ENCODE data around the gene USP11. TPM values are rescaled to one million over a fixed set of nuclear protein-coding genes. Genes with fewer than 3 reads are reported as not detected.
"Not testable (repeated sequence)": the region's sequence is repeated elsewhere in the genome, so short reads cannot be mapped to it uniquely, and the experiment has no call there.

USP11 gene
- polyA plus RNA-seq, 1 donor, result 57.6 TPM

DNA sequence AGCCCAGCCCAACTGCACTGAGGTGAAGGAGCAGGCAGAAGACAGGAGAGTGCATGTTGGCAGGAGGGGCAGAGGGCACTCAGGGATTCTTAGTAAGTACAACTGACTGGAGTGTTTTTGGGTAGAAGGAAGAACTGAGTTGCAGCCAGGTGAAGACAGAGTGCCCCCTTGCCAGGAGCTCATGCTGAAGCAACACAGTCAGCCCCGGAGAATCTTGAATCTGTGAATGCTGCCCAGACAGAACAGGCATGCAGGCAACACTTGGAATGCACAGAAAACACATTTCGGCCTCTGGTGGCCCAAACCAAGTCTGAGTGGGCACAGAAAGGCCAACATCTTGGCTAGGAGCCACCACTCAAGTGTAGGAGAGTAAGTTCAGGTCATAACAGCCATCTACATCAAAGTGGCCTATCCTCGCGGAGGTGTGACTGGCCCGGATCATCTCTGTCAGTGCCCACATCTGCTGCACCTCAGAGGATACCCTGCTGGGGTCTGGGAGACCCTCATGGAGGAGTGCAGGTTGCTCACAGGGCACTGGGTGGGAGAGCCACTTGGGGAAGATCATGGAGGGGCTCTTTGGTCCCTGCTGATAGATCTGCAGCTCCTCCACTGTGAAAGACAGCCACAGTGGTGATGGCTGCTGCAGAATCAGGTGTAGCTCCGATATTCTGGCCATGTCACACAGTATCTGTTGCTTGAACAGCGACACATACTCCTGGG, 40.4 kb downstream of the USP11 start:
- H3K4me1 ChIP-seq (ENCODE audit: control insufficient read depth, insufficient read depth, low read length), result no peaks in the 10 kb centered on the region
- H3K4me3 ChIP-seq (ENCODE audit: low read length), result no peak overlapping the region
- WGBS (ENCODE audit: insufficient coverage, low lambda C conversion rate), result no CpG with 5 or more reads among the region's 7 CpGs
- no peaks in the 10 kb centered on the region for H3K36me3 ChIP-seq (ENCODE audit: control insufficient read depth, insufficient read depth, low read length)
- H3K27ac ChIP-seq (ENCODE audit: low read length), result no peak overlapping the region
- DNase-seq, result no peak
- no peaks in the 10 kb centered on the region for H3K27me3 ChIP-seq (ENCODE audit: control insufficient read depth, insufficient read depth, low read length)
- no peaks in the 10 kb centered on the region for H3K9me3 ChIP-seq (ENCODE audit: control insufficient read depth, low read depth, low read length)

DNA sequence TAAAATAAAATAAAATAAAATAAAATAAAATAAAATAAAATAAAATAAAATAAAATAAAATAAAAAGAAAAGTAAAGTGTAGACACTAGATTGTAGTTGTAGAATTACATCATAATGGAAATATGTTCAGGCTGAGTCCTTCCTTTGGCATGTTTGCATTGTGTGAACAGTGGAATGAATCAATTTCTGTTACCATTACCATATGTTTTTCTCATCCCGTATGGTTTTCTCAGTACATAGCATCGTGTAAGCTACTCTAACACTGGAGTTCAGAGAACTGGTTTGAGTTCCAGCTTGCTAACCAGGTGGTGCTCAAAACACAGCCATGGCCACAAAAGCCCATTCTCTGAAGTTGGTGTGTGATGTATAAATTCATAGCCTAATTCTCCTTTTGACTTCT, 45.9 kb downstream of the USP11 start:
- no peaks in the 10 kb centered on the region for H3K4me1 ChIP-seq (ENCODE audit: control insufficient read depth, insufficient read depth, low read length)
- no peak overlapping the region for H3K27ac ChIP-seq (ENCODE audit: low read length)
- H3K9me3 ChIP-seq (ENCODE audit: control insufficient read depth, low read depth, low read length), result no peaks in the 10 kb centered on the region
- H3K4me3 ChIP-seq (ENCODE audit: low read length), result no peak overlapping the region
- no peak for DNase-seq
- no peaks in the 10 kb centered on the region for H3K36me3 ChIP-seq (ENCODE audit: control insufficient read depth, insufficient read depth, low read length)
- WGBS (ENCODE audit: insufficient coverage, low lambda C conversion rate), result no CpG with 5 or more reads among the region's 2 CpGs
- H3K27me3 ChIP-seq (ENCODE audit: control insufficient read depth, insufficient read depth, low read length), result no peaks in the 10 kb centered on the region

DNA sequence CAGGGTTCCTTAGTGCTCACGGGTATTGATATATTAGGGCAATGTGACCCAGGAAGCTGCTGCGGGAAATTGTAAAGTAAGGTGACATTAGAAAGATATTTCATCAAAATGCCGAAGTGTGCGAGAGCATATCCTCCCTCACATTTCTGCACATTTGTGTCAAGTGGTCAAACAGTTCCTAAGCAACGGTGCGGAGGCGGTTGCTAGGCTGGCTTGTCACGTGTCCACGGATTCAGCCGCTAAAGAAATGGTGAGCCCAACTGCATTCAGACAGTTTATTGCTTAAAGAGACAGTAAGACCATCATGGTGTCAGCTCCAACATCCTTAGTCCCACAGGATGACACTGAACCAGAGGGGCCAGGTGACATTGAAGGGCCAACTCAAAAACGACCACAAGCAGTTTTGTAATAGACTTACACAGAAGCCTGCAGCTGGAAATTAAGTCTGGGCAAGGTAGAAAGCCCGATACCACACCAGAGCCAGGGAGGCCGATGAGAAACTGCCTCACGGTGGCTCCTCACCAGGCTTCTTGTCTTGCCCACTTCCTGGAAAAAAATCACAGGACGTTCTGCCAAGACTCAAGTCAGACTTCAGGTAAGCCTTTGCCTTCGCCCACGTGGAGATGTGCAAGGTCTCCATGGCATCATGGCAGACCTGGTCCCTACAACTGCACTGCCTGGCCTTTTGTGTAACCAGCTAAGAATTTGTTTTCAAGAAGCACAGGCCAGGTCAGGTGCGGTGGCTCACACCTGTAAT, 50.4 kb downstream of the USP11 start:
- Histone ChIP-seq H3K4me3 (ENCODE audit: low read length) (no peak overlapping the region), H3K36me3 (ENCODE audit: control insufficient read depth, insufficient read depth, low read length) (no peaks in the 10 kb centered on the region), H3K27me3 (ENCODE audit: control insufficient read depth, insufficient read depth, low read length) (no peaks in the 10 kb centered on the region), H3K9me3 (ENCODE audit: control insufficient read depth, low read depth, low read length) (no peaks in the 10 kb centered on the region), H3K4me1 (ENCODE audit: control insufficient read depth, insufficient read depth, low read length) (peaks cover 6% of the 10 kb centered on the region), H3K27ac (ENCODE audit: low read length) (no peak overlapping the region)
- no CpG with 5 or more reads among the region's 18 CpGs for WGBS (ENCODE audit: insufficient coverage, low lambda C conversion rate)
- peak; percentile 7 to 19 for DNase-seq

DNA sequence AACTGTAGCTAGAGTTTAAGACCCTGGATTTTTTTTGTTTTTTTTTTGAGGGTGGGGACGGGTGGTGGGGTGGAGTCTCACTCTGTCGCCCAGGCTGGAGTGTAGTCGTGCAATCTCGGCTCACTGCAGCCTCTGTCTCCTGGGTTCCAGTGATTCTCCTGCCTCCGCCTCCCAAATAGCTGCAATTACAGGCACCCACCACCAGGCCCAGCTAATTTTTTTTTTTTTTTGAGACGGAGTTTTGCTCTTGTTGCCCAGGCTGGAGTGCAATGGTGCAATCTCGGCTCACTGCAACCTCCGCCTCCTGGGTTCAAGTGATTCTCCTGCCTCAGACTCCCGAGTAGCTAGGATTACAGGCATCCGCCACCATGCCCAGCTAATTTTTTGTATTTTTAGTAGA, 51.8 kb downstream of the USP11 start:
- DNase-seq; H3K4me3 ChIP-seq (ENCODE audit: low read length); H3K36me3 ChIP-seq (ENCODE audit: control insufficient read depth, insufficient read depth, low read length); H3K4me1 ChIP-seq (ENCODE audit: control insufficient read depth, insufficient read depth, low read length); H3K9me3 ChIP-seq (ENCODE audit: control insufficient read depth, low read depth, low read length); H3K27ac ChIP-seq (ENCODE audit: low read length); H3K27me3 ChIP-seq (ENCODE audit: control insufficient read depth, insufficient read depth, low read length): not testable (repeated sequence)
- no CpG with 5 or more reads among the region's 10 CpGs for WGBS (ENCODE audit: insufficient coverage, low lambda C conversion rate)

DNA sequence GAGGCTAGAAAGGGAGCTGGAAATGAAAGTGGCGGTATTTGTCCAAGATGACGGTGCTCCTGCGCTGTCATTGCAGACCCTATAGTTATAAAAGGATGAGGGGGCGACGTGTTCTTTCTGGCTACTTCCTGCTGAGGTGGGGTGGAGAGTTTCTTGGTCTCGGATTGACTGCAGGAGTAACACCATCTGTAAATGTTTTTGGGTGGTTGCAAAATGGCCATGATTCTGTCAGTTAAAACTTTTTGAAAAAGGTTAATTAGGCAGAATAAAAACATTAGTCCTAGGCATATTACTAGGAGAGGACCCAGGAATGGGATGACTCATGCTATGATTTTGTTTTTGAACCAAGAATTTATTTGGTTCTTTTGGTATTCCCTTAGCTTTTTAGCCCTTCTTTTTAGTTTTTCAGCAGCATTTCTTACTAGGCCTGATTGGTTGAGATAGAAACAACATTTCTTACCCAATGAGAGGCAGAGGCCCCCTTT, 53.1 kb downstream of the USP11 start:
- H3K4me3 ChIP-seq (ENCODE audit: low read length), result no peak overlapping the region
- no peaks in the 10 kb centered on the region for H3K9me3 ChIP-seq (ENCODE audit: control insufficient read depth, low read depth, low read length)
- peaks cover 6% of the 10 kb centered on the region for H3K4me1 ChIP-seq (ENCODE audit: control insufficient read depth, insufficient read depth, low read length)
- no peak overlapping the region for H3K27ac ChIP-seq (ENCODE audit: low read length)
- no peaks in the 10 kb centered on the region for H3K27me3 ChIP-seq (ENCODE audit: control insufficient read depth, insufficient read depth, low read length)
- no CpG with 5 or more reads among the region's 6 CpGs for WGBS (ENCODE audit: insufficient coverage, low lambda C conversion rate)
- H3K36me3 ChIP-seq (ENCODE audit: control insufficient read depth, insufficient read depth, low read length), result no peaks in the 10 kb centered on the region
- DNase-seq, result no peak

DNA sequence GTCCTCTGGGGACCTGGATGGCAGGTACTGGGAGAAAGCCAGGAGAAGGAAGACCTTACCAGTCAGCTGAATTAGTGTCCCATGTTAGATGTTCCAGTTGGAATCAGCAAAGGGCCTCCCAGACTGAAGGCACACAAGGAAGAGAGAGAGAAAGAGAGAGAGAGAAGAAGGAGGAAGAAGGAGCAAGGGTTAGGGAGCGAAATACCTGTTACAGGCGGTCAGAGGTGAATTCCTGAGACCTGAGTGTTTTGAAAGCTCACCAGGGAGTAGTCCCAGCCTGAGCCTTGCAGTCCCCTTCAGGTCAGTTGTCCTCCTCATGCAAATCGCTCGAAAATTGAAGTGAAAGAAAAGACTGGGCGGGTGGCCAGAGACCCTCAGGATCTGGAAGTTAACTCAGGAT, 60.3 kb downstream of the USP11 start:
- WGBS (ENCODE audit: insufficient coverage, low lambda C conversion rate), result no CpG with 5 or more reads among the region's 5 CpGs
- Histone ChIP-seq H3K27me3 (ENCODE audit: control insufficient read depth, insufficient read depth, low read length) (no peaks in the 10 kb centered on the region), H3K9me3 (ENCODE audit: control insufficient read depth, low read depth, low read length) (no peaks in the 10 kb centered on the region), H3K4me1 (ENCODE audit: control insufficient read depth, insufficient read depth, low read length) (no peaks in the 10 kb centered on the region), H3K36me3 (ENCODE audit: control insufficient read depth, insufficient read depth, low read length) (no peaks in the 10 kb centered on the region), H3K4me3 (ENCODE audit: low read length) (no peak overlapping the region), H3K27ac (ENCODE audit: low read length) (no peak overlapping the region)
- DNase-seq, result no peak

DNA sequence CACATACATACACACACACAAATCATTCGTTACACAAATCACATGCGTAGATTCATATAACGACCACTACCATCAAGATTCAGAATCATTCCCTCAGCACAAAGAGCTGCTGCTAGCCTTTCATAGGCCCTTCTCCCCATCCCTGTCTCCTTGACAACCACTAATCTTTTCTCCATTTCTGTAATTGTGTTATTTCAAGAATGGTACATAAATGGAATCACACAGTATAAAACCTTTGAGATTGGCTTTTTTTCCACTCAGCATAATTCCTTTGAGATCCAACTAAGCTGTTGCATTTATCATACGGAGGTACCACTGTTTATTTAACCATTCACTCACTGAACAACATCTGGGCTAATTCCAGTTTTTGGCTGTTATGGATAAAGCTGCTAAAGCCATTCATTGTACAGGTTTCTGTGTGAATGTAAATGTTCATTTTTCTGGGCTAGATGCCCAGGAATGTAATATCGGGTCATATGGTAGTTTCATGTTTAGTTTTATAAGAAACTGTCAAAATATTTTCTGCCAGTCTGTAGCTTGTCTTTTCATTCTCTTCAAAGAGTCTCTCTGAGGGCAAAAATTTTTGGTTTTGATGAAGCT, 64.1 kb downstream of the USP11 start:
- no peak for DNase-seq
- H3K36me3 ChIP-seq (ENCODE audit: control insufficient read depth, insufficient read depth, low read length), result no peaks in the 10 kb centered on the region
- H3K27me3 ChIP-seq (ENCODE audit: control insufficient read depth, insufficient read depth, low read length), result no peaks in the 10 kb centered on the region
- no peak overlapping the region for H3K4me3 ChIP-seq (ENCODE audit: low read length)
- 83% methylated on average over 1 of the region's 5 CpGs for WGBS (ENCODE audit: insufficient coverage, low lambda C conversion rate)
- H3K9me3 ChIP-seq (ENCODE audit: control insufficient read depth, low read depth, low read length), result no peaks in the 10 kb centered on the region
- H3K27ac ChIP-seq (ENCODE audit: low read length), result no peak overlapping the region
- H3K4me1 ChIP-seq (ENCODE audit: control insufficient read depth, insufficient read depth, low read length), result no peaks in the 10 kb centered on the region

DNA sequence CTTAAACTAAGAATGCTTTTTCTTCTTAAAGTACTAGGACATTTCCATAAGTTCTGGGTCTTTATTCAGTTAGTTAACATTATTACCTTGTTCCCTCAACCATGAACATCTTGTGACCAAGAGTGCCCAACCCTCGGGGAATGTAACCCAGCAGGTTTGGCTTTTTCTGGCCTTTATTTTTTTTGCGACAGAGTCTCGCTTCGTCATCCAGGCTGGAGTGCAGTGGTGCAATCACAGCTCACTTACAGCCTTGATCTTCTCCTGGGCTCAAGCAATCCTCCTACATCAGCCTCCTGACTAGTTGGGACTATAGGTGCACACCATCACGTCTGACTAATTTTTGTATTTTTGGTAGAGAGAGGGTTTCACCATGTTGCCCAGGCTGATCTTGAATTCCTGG, 65.1 kb downstream of the USP11 start:
- Histone ChIP-seq H3K4me1 (ENCODE audit: control insufficient read depth, insufficient read depth, low read length) (no peaks in the 10 kb centered on the region), H3K9me3 (ENCODE audit: control insufficient read depth, low read depth, low read length) (no peaks in the 10 kb centered on the region), H3K27ac (ENCODE audit: low read length) (no peak overlapping the region), H3K4me3 (ENCODE audit: low read length) (no peak overlapping the region), H3K36me3 (ENCODE audit: control insufficient read depth, insufficient read depth, low read length) (no peaks in the 10 kb centered on the region), H3K27me3 (ENCODE audit: control insufficient read depth, insufficient read depth, low read length) (no peaks in the 10 kb centered on the region)
- DNase-seq, result peak in 1 of 2 donors; percentile 15
- WGBS (ENCODE audit: insufficient coverage, low lambda C conversion rate), result no CpG with 5 or more reads among the region's 5 CpGs

Other genes with a start within 250 kb of the USP11 start
- gene RGN, start 154.6 kb upstream of the USP11 start, polyA plus RNA-seq, result 170 TPM
- 81.4 TPM for gene NDUFB11, start 88.3 kb upstream of the USP11 start, polyA plus RNA-seq
- gene RBM10, start 87.8 kb upstream of the USP11 start, polyA plus RNA-seq, result 39.5 TPM
- 162 TPM for gene UBA1, start 39.2 kb upstream of the USP11 start, polyA plus RNA-seq
- gene CDK16, start 14.3 kb upstream of the USP11 start, polyA plus RNA-seq, result 65.2 TPM
- 0.27 TPM for gene ZNF157, start 137.6 kb downstream of the USP11 start, polyA plus RNA-seq

Measured in large intestine (tissue), 3 donors.